HG02759 (cell line): ENCODE results near the gene FAM117A.
"Not testable (repeated sequence)": the region's sequence is repeated elsewhere in the genome, so short reads cannot be mapped to it uniquely, and the experiment has no call there.

ENCODE experiments used
- ATAC-seq: cut with Tn5 transposase; IDR thresholded peaks from one replicate; pipeline ENCODE4 v1.9.1; 2021; ENCODE audit warnings: mild to moderate bottlenecking, moderate library complexity; ENCODE audit not compliant: unreplicated experiment

FAM117A gene

GRCh38 chr17:49681106-49681979 lies 82.6 kb downstream of the FAM117A start:
- ATAC-seq: no peak

DNA sequence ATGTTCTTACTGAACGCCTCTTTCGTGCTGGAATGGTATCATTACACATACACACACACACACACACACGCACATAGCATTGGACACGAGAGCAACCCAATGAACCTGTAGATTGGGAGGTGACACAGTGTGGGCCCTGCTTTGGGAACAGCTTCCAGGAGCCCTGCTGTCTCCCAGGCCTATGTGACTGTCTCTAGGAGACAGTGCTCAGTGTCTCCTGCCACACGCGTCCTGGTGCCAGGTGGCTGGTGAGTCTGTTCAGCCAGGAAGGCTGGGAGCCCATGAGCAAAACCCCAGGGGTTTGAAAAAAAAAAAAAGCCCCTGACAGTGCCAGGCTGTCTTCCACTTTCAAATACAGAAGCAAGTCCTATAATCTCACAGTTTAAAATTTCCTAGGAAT lies 83.6 kb downstream of the FAM117A start:
- no peak for ATAC-seq

- ATAC-seq: peak; percentile 80
Observed at GRCh38 chr17:49677933-49678847, 85.7 kb downstream of the FAM117A start, which contains the start of gene SPOP. Gene SPOP, minus strand, starts transcription at chr17:49678097. Its CDS starts 55,287 bp downstream, at chr17:49622810.

DNA sequence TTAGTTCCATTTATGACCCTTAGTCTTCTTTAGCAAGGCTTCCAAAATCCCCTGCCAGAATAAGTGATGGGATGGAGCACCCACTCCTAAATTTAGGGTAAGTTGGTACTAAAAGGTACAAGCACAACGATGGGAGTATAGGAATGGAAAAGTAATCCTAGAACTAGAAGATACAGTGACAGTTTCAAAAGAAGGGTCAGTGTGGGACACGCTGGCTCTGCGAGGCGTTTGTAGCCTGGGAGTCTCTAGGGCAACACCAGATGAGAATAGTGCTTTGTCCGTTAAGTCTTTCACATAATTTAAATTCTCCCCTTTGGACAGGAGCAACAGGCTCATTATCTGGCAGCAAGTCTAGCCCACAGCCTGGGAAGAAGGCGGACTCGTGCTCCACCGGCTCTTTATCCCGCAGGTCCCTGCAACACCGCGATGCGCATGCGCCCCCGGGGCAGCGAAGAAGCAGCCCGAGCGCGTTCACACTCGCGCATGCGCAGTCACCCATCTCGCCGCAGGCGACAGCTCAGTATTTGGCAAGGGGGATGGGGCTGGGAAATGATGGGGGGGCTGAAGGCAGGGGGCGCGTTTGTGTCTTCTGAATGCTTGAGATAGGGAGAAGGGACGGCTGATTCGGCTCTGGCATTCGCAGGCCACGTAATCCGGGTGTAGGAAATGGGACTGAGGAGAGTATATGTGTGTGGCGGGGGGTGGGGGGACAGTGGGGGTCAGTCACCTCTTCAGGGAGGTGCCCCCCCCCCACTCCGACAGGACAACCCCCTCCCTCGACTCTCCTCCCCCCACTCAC lies 86.6 kb downstream of the FAM117A start:
- peak; percentile 62 for ATAC-seq

- peak; percentile 59 for ATAC-seq
Observed at GRCh38 chr17:49676276-49676868, 87.6 kb downstream of the FAM117A start.

- no peak for ATAC-seq
Observed at GRCh38 chr17:49674507-49674906, 89.4 kb downstream of the FAM117A start.

- not testable (repeated sequence) for ATAC-seq
Observed at GRCh38 chr17:49673679-49674078, 90.3 kb downstream of the FAM117A start.

DNA sequence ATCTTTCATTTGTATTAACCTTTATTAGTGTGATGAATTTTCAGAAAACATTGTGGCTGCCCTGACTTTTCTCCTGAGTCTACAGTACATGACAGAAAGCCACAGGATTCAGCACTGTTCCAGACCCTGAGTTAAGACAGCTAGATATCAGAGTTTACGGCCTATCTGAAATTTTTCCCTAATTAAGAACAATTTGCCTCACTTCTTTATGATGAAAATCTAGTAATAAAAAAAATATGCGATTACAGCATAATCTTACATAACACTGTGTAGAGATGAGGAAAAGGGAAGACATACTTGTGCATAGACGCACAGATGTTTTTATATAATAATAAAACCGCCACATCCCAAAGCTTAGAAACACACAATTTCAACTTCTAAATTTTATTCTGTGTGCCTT lies 93.3 kb downstream of the FAM117A start:
- ATAC-seq: no peak

DNA sequence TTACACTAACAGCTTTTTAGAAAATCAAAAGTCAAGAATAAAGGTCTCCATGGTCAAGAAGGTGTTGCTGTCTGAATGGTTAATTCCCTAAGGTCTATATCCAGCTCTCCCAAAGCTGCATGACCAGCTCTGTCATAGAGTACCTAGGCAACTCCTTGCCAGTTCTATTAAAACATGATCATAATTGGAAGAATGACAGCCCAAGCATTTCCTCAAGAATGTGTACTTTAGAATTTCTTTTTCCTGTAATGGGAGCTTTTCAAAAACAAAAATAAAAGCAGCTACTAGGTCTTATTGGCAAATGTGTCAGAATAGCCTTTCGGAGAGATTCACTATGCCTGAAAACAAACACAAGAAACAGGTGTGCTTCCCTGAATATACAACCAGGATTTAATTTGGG lies 93.9 kb downstream of the FAM117A start:
- ATAC-seq: no peak

GRCh38 chr17:49667854-49668253 lies 96.1 kb downstream of the FAM117A start:
- no peak for ATAC-seq

DNA sequence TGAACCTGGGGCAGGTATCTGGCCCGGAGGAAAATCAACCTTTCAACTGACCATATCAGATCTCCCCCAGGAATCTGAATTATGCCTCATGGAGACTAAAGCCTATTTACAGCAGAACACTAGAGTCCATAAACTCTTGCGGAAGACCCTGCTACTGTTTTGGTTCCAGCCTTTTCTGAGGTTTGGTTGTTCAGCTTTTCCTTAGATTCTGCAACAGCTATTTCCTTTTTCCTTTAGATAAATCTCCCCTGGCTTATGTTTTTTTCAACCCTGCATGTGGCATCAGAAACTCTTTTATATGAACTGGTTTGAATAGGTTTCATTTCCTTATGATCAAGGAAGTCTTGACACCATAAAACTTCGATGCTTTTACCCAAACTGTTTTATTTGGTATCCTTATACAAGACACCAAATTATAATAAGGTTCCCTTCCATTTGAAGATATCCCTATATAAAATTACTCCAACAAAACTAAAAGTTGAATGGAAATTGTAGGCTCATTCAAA lies 99.2 kb downstream of the FAM117A start:
- ATAC-seq: no peak
